Stimulated activated CD4-positive, alpha-beta T cell treated with anti-CD3 and anti-CD28 coated beads, Interleukin-12 subunit alpha, Interleukin-12 subunit beta, amount 100 ng/mL, for 24 hours (primary cell): ENCODE data around the gene FOXD3.

Source experiments
- DNase-seq, 2 experiments: peaks; one replicate each; pipeline ENCODE4 v3.0.0-alpha.2; 2020; ENCODE audit warnings: low read depth in 2 of 2

The FOXD3 gene

DNA sequence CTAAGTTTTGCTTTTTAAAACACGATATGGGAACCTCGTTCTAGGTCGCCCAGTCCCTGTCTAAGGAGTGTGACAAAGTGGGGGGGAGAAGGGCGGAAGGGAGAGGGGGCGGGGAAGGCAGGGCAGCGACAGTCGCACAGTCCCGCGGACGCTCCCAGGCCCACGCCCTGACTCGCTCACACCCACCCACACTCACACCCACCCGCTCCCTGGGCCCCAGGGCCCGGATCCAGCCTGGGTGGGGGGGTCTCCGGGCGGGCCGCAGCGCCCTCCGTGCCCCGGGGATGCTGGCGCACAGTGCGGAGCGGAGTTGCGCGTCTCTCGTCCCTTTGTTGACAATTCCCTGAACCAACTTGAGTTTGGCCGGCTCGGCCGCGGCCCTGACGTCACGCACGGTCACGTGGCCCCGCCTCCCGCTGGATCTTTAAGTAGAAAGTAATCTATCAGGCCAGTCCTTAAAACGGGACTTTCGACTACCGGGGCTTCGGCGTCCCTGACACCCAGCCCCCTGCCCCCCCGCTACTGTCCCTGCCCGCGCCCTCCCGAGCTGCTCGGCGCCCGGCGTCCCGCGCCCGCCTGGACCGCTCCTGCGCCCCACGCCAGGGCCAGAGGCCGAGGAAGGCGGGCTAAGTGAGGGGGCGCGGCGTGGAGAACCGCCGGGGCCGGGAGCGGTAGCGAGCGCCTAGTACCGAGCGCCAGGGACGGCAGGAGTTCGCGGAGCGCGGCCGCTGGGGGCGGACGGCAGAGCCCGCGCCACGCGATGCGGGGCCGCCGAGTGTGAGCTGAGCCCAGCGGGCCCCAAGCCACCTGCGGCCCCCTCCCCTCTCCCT is at the start of gene FOXD3:
Gene FOXD3 (plus strand): TSS at position 454 of the 830 bp plus-strand sequence. CDS start 492 bp downstream, outside the sequence.
- no peak for DNase-seq

GRCh38 chr1:63272811-63273210 is 49.6 kb upstream of the FOXD3 start:
- no peak for DNase-seq

DNA sequence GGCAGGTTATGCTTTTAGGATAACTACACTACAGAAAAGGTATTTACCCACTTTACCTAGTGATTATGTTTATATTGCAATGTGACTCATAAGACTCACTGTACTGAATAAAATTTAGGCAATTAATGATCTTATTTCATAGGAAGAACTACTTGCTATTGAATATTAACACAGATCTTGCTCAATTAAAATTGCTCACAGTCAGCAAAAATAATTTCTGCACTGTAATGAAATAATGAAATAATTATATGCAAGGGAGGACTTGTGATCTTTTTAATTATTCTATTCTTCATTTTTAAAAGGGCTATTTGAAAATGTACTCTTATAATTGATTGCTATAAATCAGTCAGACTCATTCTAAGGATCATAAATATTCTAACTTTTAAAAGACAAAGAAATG is 48.0 kb upstream of the FOXD3 start:
- no peak for DNase-seq

- DNase-seq: no peak
These were observed 47.4 kb upstream of the FOXD3 start for GRCh38 chr1:63274979-63275378.

- DNase-seq: no peak
These were observed 45.7 kb upstream of the FOXD3 start for GRCh38 chr1:63276624-63277023.

DNA sequence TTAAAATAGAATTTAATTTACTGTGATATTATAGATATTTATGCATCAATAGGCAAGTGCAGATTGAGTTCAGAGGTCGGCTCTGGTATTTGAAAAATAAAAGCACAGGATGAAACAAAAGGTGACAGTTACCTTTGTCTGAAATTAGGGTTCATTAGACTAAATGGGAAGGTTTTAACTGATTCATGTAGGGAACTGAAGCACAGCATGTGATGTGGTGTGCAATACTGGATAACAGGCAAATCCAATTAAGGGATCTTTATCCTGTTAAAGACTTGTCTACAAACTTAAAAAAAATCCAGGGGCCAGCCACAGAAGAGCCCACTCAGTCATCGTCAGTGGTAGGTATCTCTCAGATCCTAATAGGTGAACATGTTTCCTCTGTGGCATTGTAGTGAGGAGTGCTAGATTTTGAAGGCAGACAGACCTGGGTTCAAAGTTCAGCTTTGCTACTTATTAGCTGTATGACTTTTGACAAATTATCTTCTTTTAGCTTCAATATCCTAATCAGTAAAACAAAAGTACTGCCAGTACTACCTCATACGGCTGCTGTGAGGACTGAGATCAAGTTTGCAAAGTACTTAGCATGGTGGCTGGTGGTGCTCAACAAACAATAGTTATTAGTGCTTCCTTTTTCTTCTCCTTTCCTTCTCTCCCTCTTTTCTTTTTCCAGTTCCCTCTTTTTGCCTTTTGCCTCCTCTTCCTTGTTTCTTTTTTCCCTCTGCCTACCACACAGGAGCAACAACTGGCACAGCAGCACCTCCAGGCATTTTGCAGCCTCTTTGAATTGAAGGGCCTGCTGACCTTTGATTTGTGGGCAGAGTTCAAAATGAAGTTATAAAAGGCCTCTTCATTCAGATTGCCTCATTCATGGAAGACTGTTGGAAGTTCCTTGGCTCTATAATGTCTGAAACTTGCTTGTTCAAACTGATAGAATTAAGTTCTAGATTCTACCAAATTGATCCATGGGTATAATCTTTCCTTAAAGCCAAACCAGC is 44.9 kb upstream of the FOXD3 start:
- DNase-seq: no peak

DNA sequence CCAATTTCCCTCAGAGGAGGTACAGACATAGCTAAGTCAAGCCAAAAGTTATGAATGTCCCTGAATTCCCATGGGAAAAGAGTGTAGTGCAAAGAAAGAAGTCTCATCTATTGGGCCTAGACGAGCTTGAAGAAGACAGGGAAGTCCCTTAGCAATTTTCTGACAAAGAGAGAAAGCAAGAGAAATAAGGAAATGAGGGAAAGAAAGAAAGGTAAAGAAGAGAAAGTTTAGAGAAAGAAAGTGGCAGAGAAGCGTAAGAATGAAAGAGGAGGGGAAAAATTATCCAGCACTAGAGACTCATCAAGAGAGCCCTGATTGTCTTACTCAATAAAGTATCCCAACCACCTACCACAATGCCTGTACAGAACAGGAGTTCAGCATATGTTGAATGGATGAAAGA is 40.6 kb upstream of the FOXD3 start:
- no peak for DNase-seq

DNA sequence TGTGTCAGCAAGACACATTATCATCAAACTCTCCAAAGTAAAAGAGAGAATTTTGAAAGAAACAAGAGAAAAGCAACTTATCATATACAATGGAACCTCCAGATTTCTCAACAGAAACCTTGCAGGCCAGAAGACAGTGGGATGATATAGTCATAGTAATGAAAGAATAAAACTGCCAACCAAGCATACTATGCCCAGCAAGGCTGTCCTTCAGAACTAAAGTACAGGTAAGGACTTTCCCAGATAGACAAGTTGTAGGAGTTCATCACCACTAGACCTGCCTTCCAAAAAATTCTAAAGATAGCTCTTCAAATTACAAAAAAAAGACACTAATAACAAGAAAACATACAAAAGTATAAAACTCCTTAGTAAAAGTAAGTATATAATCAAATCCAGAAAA is 33.2 kb upstream of the FOXD3 start:
- DNase-seq: no peak

- no peak for DNase-seq
These were observed 27.4 kb upstream of the FOXD3 start for GRCh38 chr1:63294803-63295594.

- no peak for DNase-seq
These were observed 18.0 kb upstream of the FOXD3 start for GRCh38 chr1:63304410-63304809.

DNA sequence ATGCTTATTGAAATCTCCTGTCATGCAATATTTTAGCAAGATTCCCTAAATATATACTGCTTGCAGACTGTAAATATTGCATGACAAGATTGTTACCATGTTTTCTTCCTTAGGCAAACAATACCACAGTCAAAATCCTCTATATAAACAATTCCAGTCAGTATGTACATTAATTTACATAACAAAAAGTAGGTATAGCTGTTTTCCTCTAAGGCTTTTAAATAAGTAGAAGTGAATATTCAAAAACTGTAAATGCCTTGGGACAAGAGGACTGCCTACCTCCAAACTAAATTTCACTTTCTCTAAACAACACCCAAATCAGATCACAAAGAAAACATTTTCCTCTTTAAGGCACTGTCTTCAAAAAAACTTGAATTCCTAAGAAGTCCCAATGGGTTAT is 17.3 kb upstream of the FOXD3 start:
- no peak for DNase-seq

GRCh38 chr1:63307196-63307794 is 15.1 kb upstream of the FOXD3 start:
- no peak for DNase-seq

DNA sequence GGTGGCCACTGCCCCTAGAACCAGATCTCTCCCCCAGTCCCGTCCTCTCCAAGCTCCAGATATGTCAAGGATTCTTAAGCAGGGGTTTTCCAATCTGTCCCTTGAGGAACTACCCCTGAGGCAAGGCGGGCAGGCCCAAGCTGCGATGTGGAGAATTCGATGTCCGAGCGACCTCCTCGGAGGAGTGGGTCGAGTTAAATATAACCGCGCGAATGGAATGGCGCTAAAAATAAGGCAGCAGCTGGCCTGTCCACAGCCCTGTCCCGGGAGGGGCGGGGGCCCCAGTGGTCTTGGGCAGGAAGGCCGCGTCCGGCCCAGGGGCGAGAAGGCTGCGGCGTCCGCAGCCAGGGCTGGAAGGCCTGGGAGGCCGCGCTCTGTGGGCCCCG is 5.8 kb upstream of the FOXD3 start:
- DNase-seq: no peak

DNA sequence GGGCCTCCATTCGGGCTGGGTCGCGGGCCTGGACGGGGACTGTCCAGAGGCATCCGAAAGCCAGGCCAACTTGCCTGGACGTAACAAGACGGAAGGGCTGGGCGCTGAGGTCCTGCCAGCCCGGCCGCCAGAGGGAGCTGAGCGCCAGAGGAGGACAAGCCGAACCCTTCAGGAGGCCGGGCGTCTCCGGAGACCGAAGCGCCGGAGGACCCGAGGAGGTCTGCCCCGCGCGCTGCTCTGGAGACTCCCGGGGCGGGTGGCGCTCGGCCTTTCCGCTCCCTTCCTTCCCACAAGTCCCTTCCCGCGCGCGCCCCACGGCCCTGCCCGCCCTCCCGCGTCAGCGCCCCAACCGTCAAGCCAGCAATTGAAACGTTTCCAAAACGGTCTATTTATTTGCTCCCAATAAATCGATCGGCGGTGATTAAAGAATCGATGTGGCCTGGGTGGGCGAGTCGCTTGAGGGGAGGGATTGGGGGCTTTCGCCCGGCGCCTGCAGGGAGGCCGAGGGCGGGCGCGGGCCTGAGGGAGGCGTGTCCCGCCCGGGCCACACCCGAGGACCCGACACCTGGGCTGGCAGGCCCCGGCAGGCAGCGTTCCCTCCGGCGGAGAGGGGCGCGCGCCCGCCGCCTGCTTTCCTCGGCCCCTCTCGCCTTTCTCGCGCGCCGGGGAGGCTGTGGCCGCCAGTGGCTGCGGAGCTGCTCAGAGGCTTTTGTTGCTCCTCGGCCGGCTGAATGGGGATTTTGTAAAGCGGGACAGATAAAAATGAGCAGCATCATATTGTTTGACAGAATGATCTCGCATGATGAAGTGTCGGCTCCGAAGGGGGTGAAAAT is 5.2 kb upstream of the FOXD3 start:
- peak in 1 of 2 experiments; percentile 59 for DNase-seq

GRCh38 chr1:63317817-63318152 is 4.6 kb upstream of the FOXD3 start:
- DNase-seq: no peak

GRCh38 chr1:63318201-63318979 is 4.0 kb upstream of the FOXD3 start:
- no peak for DNase-seq

DNA sequence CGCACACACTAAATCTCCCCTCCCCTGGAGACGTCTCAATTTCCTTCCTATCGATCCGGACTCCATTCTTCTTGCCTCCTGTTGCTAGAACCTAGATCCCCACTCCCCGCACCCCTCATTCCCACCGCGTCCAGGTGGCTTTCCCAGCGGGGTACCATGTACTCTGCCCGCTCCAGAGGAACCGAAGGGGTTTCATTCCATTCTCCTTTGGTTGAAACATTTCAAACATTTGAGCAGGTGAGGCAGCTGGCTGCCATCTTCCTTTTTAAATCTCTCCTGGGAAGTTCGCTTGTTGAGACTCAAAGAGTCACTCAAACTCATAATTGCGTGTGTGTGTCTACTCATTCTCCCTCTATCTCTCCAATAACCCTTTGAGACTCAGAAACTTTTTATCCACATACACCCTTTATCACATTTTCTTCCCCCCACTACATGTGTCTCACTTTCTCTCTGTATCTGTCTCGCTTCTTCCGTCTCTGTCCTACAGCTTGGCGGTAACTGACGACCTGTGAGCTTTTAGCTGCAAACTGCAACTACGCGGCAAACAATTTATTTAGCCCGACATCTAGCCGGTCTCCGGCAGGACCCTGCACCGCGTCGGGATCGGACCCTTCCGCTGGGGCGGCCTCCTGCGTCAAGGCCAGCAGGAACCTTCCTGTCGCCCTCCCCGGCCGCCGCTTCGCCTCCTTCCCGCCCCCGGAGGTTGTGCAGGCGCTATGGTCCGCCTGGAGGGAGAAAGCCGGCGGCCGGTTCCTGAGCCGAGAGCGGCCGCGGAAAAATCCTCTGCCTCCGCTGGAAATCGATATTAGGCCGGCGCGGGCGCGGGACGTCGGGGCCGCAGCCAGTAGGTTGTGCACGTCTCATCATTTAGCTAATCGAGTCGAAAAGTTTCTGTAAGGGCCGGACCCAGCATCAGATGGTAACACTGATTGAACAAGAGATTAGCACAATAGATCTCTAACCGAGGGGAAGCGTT is 3.0 kb upstream of the FOXD3 start:
- DNase-seq: no peak

DNA sequence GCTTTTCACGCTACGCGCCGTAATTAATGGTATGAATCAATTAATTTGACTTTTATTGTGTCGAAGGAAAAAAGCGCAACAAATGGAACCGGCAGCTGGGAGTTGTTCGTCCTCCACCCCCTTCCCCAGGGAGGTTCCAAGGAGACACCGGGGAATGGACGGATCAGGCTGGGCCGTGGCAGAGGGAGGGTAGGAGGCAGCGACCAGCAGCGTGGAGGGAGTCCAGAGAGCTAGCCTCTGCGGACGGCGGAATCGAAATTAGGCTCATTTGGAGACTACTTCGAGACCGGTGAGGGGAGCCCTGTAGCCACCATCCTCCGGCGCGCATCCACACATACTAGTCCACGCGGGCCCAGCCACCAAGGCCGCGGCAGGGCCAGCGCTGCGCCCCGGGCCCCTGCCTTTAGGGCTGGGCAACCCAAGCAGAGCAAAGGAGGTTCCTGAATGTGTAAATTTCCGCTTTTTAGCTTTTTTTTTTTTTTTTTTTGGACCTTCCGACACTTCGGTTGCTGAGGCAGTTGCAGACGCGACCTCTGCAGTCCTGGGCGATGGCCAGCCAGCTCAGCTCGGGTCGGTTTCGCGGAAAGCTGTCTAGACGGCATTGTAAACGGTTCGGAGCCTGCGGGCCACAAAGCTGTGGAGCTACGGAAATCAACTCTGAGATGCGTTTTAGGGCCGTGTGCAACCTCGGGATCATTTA is 2.2 kb upstream of the FOXD3 start:
- DNase-seq: no peak
